Neural cell (in vitro differentiated cells): ENCODE results near the gene USP20.

Experiments
- CTCF ChIP-seq: fragments of 450-650 bp; IDR thresholded peaks from 2 replicates; pipeline ENCODE4 v1.5.1; 2014; ENCODE audit warnings: antibody characterized with exemption, mild to moderate bottlenecking, moderate library complexity; ENCODE audit not compliant: poor library complexity, severe bottlenecking
- EP300 ChIP-seq: fragments of 450-650 bp; conservative IDR thresholded peaks from 2 replicates; pipeline ENCODE4 v1.6.1; 2014; ENCODE audit warnings: antibody characterized with exemption, mild to moderate bottlenecking, moderate library complexity; ENCODE audit not compliant: poor library complexity, severe bottlenecking
- EZH2 ChIP-seq: fragments of 200-600, 300-800 bp; shearing (Covaris generic), sonication (generic); IDR thresholded peaks from 2 replicates; pipeline ENCODE4 v1.6.1; 2014; ENCODE audit warnings: antibody characterized with exemption, low read length, borderline replicate concordance, mild to moderate bottlenecking; ENCODE audit not compliant: insufficient read depth, poor library complexity, severe bottlenecking
- MXI1 ChIP-seq: fragments of 450-650 bp; conservative IDR thresholded peaks from 2 replicates; pipeline ENCODE4 v1.6.1; 2014; ENCODE audit warnings: antibody characterized with exemption, mild to moderate bottlenecking; ENCODE audit not compliant: poor library complexity, severe bottlenecking
- POLR2AphosphoS5 ChIP-seq: IDR thresholded peaks from 2 replicates; pipeline ENCODE4 v1.6.1; 2012
- RAD21 ChIP-seq: fragments of 450-650 bp; conservative IDR thresholded peaks from 2 replicates; pipeline ENCODE4 v1.6.1; 2014; ENCODE audit warnings: antibody characterized with exemption, mild to moderate bottlenecking, moderate library complexity
- SMC3 ChIP-seq: fragments of 450-650 bp; conservative IDR thresholded peaks from 2 replicates; pipeline ENCODE4 v1.6.1; 2014; ENCODE audit warnings: antibody characterized with exemption, mild to moderate bottlenecking, moderate library complexity; ENCODE audit not compliant: poor library complexity
- TAF1 ChIP-seq: IDR thresholded peaks from 2 replicates; pipeline ENCODE4 v1.6.1; 2012; ENCODE audit warnings: low read depth
- TF ChIP-seq, protein P1 (sequence below): IDR thresholded peaks from 2 replicates; pipeline ENCODE4 v1.6.1; 2012; ENCODE audit warnings: borderline replicate concordance

DNA sequence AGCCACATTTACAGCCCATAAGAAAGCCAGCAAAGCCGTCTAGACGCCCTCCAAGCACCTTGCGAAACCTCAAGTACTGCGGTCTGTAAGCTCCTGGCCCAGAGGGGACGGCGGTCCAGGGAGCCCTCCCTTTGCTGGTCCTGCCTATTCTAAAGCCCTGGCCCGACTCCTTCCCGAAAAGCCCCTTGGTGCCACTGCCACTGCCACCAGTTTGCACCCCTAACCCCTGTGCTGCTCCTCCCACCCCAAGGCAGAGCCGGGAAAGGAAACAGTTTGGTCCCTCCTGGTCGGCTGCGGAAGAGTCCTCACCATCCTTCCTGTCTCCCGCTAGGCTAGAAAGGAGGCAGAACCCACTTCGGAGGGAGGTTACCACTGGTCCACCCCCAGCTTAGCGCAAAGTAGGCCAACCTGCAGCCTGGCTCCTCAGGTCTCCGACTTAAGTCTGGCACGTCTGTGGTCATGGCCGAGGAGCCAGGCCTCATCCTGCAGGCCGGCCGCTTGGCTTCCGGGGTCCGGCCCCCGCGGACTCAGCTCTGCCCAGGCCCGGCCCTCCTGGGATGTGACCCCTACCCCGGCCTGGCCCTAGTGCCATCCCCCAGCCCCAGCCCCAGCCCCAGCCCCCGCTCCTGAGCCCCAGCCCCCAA, 12.2 kb upstream of the USP20 start:
- TF ChIP-seq EP300 = no peak
- TF ChIP-seq CTCF = no peak
- TF ChIP-seq, protein P1, sequence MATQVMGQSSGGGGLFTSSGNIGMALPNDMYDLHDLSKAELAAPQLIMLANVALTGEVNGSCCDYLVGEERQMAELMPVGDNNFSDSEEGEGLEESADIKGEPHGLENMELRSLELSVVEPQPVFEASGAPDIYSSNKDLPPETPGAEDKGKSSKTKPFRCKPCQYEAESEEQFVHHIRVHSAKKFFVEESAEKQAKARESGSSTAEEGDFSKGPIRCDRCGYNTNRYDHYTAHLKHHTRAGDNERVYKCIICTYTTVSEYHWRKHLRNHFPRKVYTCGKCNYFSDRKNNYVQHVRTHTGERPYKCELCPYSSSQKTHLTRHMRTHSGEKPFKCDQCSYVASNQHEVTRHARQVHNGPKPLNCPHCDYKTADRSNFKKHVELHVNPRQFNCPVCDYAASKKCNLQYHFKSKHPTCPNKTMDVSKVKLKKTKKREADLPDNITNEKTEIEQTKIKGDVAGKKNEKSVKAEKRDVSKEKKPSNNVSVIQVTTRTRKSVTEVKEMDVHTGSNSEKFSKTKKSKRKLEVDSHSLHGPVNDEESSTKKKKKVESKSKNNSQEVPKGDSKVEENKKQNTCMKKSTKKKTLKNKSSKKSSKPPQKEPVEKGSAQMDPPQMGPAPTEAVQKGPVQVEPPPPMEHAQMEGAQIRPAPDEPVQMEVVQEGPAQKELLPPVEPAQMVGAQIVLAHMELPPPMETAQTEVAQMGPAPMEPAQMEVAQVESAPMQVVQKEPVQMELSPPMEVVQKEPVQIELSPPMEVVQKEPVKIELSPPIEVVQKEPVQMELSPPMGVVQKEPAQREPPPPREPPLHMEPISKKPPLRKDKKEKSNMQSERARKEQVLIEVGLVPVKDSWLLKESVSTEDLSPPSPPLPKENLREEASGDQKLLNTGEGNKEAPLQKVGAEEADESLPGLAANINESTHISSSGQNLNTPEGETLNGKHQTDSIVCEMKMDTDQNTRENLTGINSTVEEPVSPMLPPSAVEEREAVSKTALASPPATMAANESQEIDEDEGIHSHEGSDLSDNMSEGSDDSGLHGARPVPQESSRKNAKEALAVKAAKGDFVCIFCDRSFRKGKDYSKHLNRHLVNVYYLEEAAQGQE = no peak
- TF ChIP-seq RAD21 = no peak
- TF ChIP-seq EZH2 = no peak
- no peak for TF ChIP-seq POLR2AphosphoS5
- TF ChIP-seq MXI1 = no peak
- TF ChIP-seq SMC3 = no peak
- TF ChIP-seq TAF1 = no peak
